Measurements from ENCODE around the gene CFAP20. TPM values are rescaled to one million over a fixed set of nuclear protein-coding genes. Genes with fewer than 3 reads are reported as not detected.

CFAP20 gene
- polyA plus RNA-seq = 10 to 100 TPM in 1 of 2 donors, 1 to 10 TPM in 1; 7.0 to 22.5 TPM

GRCh38 chr16:58129097-58129936 lies at the start of gene CFAP20:
TSS of gene CFAP20 (minus strand) at chr16:58129381. CDS start at chr16:58129115, 266 bp downstream.
- Histone ChIP-seq H3K27ac (ENCODE audit: low read depth in 2 of 2, low read length in 1 of 2) (peak within 1 kb of the TSS; percentile 88 to 90), H3K36me3 (ENCODE audit: control insufficient read depth in 2 of 2, insufficient read depth in 2 of 2, low read length in 1 of 2) (no peaks in the 10 kb centered on the region), H3K9me3 (ENCODE audit: control insufficient read depth in 2 of 2, insufficient read depth in 1 of 2, low read depth in 1 of 2, low read length in 1 of 2) (no peaks in the 10 kb centered on the region), H3K4me3 (ENCODE audit: low read depth in 1 of 2, low read length in 2 of 2) (peak within 1 kb of the TSS; percentile 65 to 86), H3K4me1 (ENCODE audit: control insufficient read depth in 2 of 2, insufficient read depth in 2 of 2, low read length in 1 of 2) (peaks cover 0 to 3% of the 10 kb centered on the region in 2 donors), H3K27me3 (ENCODE audit: control insufficient read depth in 1 of 2, insufficient read depth in 2 of 2, low read length in 2 of 2) (no peaks in the 10 kb centered on the region)
- 2% methylated on average over 70 of the region's 70 CpGs for WGBS, 2 donors

- Histone ChIP-seq H3K9me3 (ENCODE audit: control insufficient read depth in 2 of 2, insufficient read depth in 1 of 2, low read depth in 1 of 2, low read length in 1 of 2) (no peaks in the 10 kb centered on the region), H3K27ac (ENCODE audit: low read depth in 2 of 2, low read length in 1 of 2) (no peak overlapping the region), H3K36me3 (ENCODE audit: control insufficient read depth in 2 of 2, insufficient read depth in 2 of 2, low read length in 1 of 2) (peaks cover 5 to 11% of the 10 kb centered on the region in 2 donors)
These were observed 48.2 kb upstream of the CFAP20 start for GRCh38 chr16:58177353-58177710.

DNA sequence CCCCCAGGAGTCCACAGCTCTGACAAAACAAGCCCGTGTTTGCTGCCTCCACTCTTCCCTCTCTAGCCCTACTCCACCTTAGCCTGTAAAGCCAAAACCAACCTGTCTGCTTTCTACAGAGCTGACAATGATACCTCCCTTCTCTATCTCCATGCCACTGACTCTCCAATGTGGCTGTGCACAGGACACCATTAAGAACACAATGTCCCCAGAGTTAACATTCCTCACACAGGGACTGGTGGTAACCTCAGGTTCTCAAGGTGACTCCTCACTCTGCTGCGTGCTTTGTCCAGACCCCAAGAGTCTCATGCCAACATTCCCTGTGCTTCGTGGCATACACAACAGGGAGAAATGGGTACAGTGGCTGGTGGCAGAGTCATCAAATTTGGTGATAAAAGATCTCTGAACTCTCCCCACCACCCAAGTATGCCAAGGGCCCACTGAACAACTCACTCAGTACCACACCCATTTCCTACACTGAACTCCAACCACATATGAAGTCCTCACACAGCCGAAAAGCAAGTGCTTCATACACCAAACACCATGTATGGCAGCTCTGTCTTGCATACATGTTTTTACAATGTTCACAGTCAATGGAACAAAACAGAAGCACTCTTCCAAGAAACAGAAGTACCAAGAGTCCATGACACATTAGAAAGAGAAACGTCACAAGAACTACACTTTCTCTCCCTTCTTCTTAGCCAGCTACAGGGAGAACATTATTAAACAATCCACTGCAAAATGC lies 47.6 kb upstream of the CFAP20 start:
- Histone ChIP-seq H3K4me3 (ENCODE audit: low read depth in 1 of 2, low read length in 2 of 2) (no peak overlapping the region), H3K36me3 (ENCODE audit: control insufficient read depth in 2 of 2, insufficient read depth in 2 of 2, low read length in 1 of 2) (peaks cover 5 to 11% of the 10 kb centered on the region in 2 donors)
- WGBS, 2 donors = 88 to 90% methylated on average over 5 of the region's 5 CpGs

More at GRCh38 chr16:58177353-58177710, 48.2 kb upstream of the CFAP20 start:
- no peaks in the 10 kb centered on the region for H3K4me1 ChIP-seq (ENCODE audit: control insufficient read depth in 2 of 2, insufficient read depth in 2 of 2, low read length in 1 of 2)
- WGBS, 2 donors = 73 to 76% methylated on average over 1 of the region's 1 CpG
- H3K27me3 ChIP-seq (ENCODE audit: control insufficient read depth in 1 of 2, insufficient read depth in 2 of 2, low read length in 2 of 2) = no peaks in the 10 kb centered on the region
- no peak overlapping the region for H3K4me3 ChIP-seq (ENCODE audit: low read depth in 1 of 2, low read length in 2 of 2)

GRCh38 chr16:58170223-58170622 lies 41.0 kb upstream of the CFAP20 start:
- peaks cover 7 to 18% of the 10 kb centered on the region in 2 donors for H3K36me3 ChIP-seq (ENCODE audit: control insufficient read depth in 2 of 2, insufficient read depth in 2 of 2, low read length in 1 of 2)
- no peak overlapping the region for H3K27ac ChIP-seq (ENCODE audit: low read depth in 2 of 2, low read length in 1 of 2)
- H3K27me3 ChIP-seq (ENCODE audit: control insufficient read depth in 1 of 2, insufficient read depth in 2 of 2, low read length in 2 of 2) = no peaks in the 10 kb centered on the region
- H3K4me3 ChIP-seq (ENCODE audit: low read depth in 1 of 2, low read length in 2 of 2) = no peak overlapping the region
- 96 to 99% methylated on average over 2 of the region's 2 CpGs for WGBS, 2 donors
- H3K9me3 ChIP-seq (ENCODE audit: control insufficient read depth in 2 of 2, insufficient read depth in 1 of 2, low read depth in 1 of 2, low read length in 1 of 2) = no peaks in the 10 kb centered on the region
- H3K4me1 ChIP-seq (ENCODE audit: control insufficient read depth in 2 of 2, insufficient read depth in 2 of 2, low read length in 1 of 2) = no peaks in the 10 kb centered on the region

More for the DNA sequence above, 47.6 kb upstream of the CFAP20 start:
- Histone ChIP-seq H3K4me1 (ENCODE audit: control insufficient read depth in 2 of 2, insufficient read depth in 2 of 2, low read length in 1 of 2) (no peaks in the 10 kb centered on the region), H3K9me3 (ENCODE audit: control insufficient read depth in 2 of 2, insufficient read depth in 1 of 2, low read depth in 1 of 2, low read length in 1 of 2) (no peaks in the 10 kb centered on the region), H3K27me3 (ENCODE audit: control insufficient read depth in 1 of 2, insufficient read depth in 2 of 2, low read length in 2 of 2) (no peaks in the 10 kb centered on the region), H3K27ac (ENCODE audit: low read depth in 2 of 2, low read length in 1 of 2) (no peak overlapping the region)

GRCh38 chr16:58160855-58161254 lies 31.7 kb upstream of the CFAP20 start:
- Histone ChIP-seq H3K27me3 (ENCODE audit: control insufficient read depth in 1 of 2, insufficient read depth in 2 of 2, low read length in 2 of 2) (no peaks in the 10 kb centered on the region), H3K27ac (ENCODE audit: low read depth in 2 of 2, low read length in 1 of 2) (no peak overlapping the region), H3K4me3 (ENCODE audit: low read depth in 1 of 2, low read length in 2 of 2) (no peak overlapping the region), H3K9me3 (ENCODE audit: control insufficient read depth in 2 of 2, insufficient read depth in 1 of 2, low read depth in 1 of 2, low read length in 1 of 2) (no peaks in the 10 kb centered on the region), H3K36me3 (ENCODE audit: control insufficient read depth in 2 of 2, insufficient read depth in 2 of 2, low read length in 1 of 2) (peaks cover 4 to 29% of the 10 kb centered on the region in 2 donors), H3K4me1 (ENCODE audit: control insufficient read depth in 2 of 2, insufficient read depth in 2 of 2, low read length in 1 of 2) (peaks cover 0 to 2% of the 10 kb centered on the region in 2 donors)
- WGBS, 2 donors = 77 to 95% methylated on average over 3 of the region's 3 CpGs

DNA sequence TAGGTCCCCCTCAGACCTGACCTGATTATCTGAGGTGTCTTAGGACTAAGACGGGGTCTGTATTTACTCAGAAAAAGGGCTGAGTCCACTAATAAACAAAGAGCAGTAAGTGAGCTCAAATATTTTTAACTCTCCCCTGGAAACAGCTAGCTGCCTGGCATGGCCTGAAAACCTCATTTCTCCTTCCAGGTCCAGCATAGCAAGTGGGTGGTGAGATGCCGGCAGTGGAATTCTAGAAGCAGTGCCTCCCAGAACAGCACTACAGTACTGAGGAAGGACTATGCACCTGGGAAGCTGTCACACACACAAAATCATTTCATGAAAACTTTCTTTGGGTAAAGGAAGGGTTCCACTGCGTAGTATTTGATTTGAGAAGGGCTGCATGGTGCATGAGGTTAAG lies 29.5 kb upstream of the CFAP20 start:
- Histone ChIP-seq H3K36me3 (ENCODE audit: control insufficient read depth in 2 of 2, insufficient read depth in 2 of 2, low read length in 1 of 2) (peaks cover 1 to 17% of the 10 kb centered on the region in 2 donors), H3K27me3 (ENCODE audit: control insufficient read depth in 1 of 2, insufficient read depth in 2 of 2, low read length in 2 of 2) (no peaks in the 10 kb centered on the region), H3K9me3 (ENCODE audit: control insufficient read depth in 2 of 2, insufficient read depth in 1 of 2, low read depth in 1 of 2, low read length in 1 of 2) (no peaks in the 10 kb centered on the region), H3K4me1 (ENCODE audit: control insufficient read depth in 2 of 2, insufficient read depth in 2 of 2, low read length in 1 of 2) (peaks cover 0 to 2% of the 10 kb centered on the region in 2 donors), H3K4me3 (ENCODE audit: low read depth in 1 of 2, low read length in 2 of 2) (no peak overlapping the region), H3K27ac (ENCODE audit: low read depth in 2 of 2, low read length in 1 of 2) (no peak overlapping the region)
- WGBS, 2 donors = 70 to 97% methylated on average over 3 of the region's 3 CpGs

- no peaks in the 10 kb centered on the region for H3K27me3 ChIP-seq (ENCODE audit: control insufficient read depth in 1 of 2, insufficient read depth in 2 of 2, low read length in 2 of 2)
- H3K27ac ChIP-seq (ENCODE audit: low read depth in 2 of 2, low read length in 1 of 2) = no peak overlapping the region
- peaks cover 0 to 2% of the 10 kb centered on the region in 2 donors for H3K4me1 ChIP-seq (ENCODE audit: control insufficient read depth in 2 of 2, insufficient read depth in 2 of 2, low read length in 1 of 2)
- no peak overlapping the region for H3K4me3 ChIP-seq (ENCODE audit: low read depth in 1 of 2, low read length in 2 of 2)
- H3K9me3 ChIP-seq (ENCODE audit: control insufficient read depth in 2 of 2, insufficient read depth in 1 of 2, low read depth in 1 of 2, low read length in 1 of 2) = no peaks in the 10 kb centered on the region
- 86 to 87% methylated on average over 29 of the region's 29 CpGs for WGBS, 2 donors
- H3K36me3 ChIP-seq (ENCODE audit: control insufficient read depth in 2 of 2, insufficient read depth in 2 of 2, low read length in 1 of 2) = peaks cover 0 to 14% of the 10 kb centered on the region in 2 donors
These were observed 28.9 kb upstream of the CFAP20 start for GRCh38 chr16:58157951-58158540.

GRCh38 chr16:58157239-58157638 lies 28.1 kb upstream of the CFAP20 start:
- Histone ChIP-seq H3K27me3 (ENCODE audit: control insufficient read depth in 1 of 2, insufficient read depth in 2 of 2, low read length in 2 of 2) (no peaks in the 10 kb centered on the region), H3K9me3 (ENCODE audit: control insufficient read depth in 2 of 2, insufficient read depth in 1 of 2, low read depth in 1 of 2, low read length in 1 of 2) (no peaks in the 10 kb centered on the region), H3K36me3 (ENCODE audit: control insufficient read depth in 2 of 2, insufficient read depth in 2 of 2, low read length in 1 of 2) (peaks cover 0 to 14% of the 10 kb centered on the region in 2 donors), H3K27ac (ENCODE audit: low read depth in 2 of 2, low read length in 1 of 2) (no peak overlapping the region), H3K4me3 (ENCODE audit: low read depth in 1 of 2, low read length in 2 of 2) (no peak overlapping the region), H3K4me1 (ENCODE audit: control insufficient read depth in 2 of 2, insufficient read depth in 2 of 2, low read length in 1 of 2) (peaks cover 0 to 2% of the 10 kb centered on the region in 2 donors)
- 76 to 90% methylated on average over 2 of the region's 2 CpGs for WGBS, 2 donors

- H3K4me1 ChIP-seq (ENCODE audit: control insufficient read depth in 2 of 2, insufficient read depth in 2 of 2, low read length in 1 of 2) = peaks cover 0 to 2% of the 10 kb centered on the region in 2 donors
- no peaks in the 10 kb centered on the region for H3K27me3 ChIP-seq (ENCODE audit: control insufficient read depth in 1 of 2, insufficient read depth in 2 of 2, low read length in 2 of 2)
- H3K36me3 ChIP-seq (ENCODE audit: control insufficient read depth in 2 of 2, insufficient read depth in 2 of 2, low read length in 1 of 2) = peaks cover 0 to 7% of the 10 kb centered on the region in 2 donors
- H3K9me3 ChIP-seq (ENCODE audit: control insufficient read depth in 2 of 2, insufficient read depth in 1 of 2, low read depth in 1 of 2, low read length in 1 of 2) = no peaks in the 10 kb centered on the region
- no peak overlapping the region for H3K27ac ChIP-seq (ENCODE audit: low read depth in 2 of 2, low read length in 1 of 2)
- no peak overlapping the region for H3K4me3 ChIP-seq (ENCODE audit: low read depth in 1 of 2, low read length in 2 of 2)
- WGBS, 2 donors = 53 to 71% methylated on average over 2 of the region's 2 CpGs
These were observed 26.7 kb upstream of the CFAP20 start for GRCh38 chr16:58155839-58156238.
